CD1c-positive myeloid dendritic cell (primary cell): Measurements from ENCODE around the gene HELB.

Experiments used
- DNase-seq: peaks from one replicate; pipeline ENCODE4 v3.0.0-alpha.2; 2016; ENCODE audit errors: extremely low spot score

The HELB gene

DNA sequence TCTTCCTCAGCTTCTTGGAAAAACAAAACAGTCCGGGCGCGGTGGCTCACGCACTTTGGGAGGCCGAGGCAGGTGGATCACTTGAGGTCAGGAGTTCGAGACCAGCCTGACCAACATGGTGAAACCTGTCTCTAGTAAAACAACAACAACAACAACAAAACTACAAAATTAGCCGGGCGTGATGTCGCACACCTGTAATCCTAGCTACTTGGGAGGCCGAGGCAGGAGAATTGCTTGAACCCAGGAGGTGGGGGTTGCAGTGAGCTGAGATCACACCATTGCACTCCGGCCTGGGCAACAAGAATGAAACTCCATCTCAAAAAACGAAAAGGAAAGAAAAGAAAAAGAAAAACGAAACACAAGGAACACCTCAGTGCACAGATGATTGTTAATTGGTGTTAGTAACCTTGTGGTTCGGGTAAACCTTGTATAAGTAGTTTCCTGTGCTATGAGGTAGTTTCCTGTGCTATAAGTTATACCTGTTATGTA is 1.1 kb downstream of the HELB start:
- DNase-seq, result peak; percentile 21

DNA sequence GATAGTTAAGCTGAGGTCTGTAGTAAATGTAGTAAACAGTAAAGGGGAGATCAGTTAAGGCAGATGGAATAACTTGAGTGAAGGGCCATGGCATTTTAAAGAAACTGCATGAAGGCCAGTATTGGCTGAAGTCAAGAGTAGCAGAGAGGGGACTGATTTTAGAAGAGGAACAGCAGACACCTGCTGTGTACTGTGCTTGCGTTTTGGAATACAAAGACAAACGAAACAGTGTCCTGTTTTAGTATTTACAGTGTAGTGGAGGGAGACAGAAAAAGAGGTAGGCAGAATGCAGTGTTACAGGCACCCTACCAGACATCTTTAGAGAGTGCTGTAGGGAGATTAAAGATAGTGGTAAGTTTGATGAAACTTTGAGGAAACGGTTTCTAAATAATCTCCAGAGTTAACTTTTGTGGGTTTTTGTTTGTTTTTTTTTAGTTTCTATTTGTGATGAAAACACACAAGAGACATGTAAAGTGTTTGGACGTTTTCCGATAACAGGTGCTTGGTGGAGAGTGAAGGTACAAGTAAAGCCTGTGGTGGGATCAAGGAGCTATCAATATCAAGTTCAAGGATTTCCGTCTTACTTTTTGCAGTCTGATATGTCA is 2.1 kb downstream of the HELB start:
- DNase-seq, result no peak

DNA sequence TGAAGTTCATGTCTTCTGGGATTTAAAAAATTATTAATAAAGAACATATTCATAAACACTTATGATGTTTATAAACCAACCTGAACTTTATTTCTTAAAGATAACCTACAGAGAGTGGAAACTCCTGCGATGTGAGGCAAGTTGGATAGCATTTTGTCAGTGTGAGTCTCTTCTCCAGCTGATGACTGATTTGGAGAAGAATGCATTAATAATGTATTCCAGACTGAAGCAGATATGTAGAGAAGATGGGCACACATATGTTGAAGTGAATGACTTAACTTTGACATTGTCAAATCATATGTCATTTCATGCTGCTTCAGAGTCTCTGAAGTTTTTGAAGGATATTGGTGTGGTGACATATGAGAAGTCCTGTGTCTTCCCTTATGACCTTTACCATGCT is 7.3 kb downstream of the HELB start:
- no peak for DNase-seq

- no peak for DNase-seq
These were observed 9.9 kb downstream of the HELB start for GRCh38 chr12:66312189-66312588.

GRCh38 chr12:66314278-66314677 is 12.0 kb downstream of the HELB start:
- no peak for DNase-seq

DNA sequence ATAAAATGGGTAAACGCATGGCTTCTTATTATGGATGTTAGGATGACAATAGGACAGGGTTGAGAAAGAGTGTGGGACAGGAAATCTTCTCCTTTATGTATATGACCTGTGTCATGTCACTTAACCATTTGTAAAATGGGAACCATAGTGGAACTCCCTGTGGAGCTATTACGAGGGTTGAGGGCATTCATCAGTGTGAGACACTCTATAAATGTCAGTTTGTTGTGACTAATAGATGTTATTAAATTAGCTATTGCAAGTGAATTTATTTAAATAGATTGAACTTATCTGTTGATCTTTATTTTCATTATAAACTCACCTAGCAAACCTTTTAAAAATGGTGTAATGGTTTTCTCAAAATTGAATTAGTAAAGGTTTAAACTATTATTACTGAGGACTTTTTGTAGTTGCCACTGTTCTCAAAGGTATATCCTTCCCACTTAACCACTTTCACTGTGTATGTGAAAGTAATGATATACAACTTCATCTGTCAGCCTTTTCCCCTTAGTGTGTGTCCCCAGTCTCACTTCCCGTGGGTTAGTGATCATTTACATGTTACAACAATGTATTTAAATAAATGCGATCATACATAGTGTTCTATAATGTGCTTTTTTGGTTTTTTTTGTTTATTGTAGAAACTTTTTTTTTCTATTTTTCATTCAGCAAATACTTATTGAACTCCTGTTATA is 17.1 kb downstream of the HELB start:
- no peak for DNase-seq

DNA sequence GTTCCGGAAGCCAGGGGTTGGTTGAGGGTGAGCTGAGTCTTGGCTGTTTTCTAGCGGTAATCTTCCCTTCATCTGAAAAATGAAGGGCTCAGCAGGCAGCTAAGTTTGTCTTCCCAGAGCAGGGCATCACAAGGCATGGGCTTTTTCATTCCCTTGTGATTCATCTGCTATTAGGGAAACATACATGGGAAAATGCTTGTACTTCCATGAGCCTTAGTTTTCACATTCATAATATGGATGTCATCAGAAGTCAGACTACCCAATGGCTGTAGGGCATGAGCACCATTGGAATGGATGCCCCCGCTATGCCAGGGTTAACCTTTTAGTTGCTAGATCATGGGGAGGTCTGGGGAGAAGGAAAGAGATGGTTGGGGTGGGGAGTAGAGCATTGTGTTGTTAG is 18.7 kb downstream of the HELB start:
- DNase-seq, result no peak

DNA sequence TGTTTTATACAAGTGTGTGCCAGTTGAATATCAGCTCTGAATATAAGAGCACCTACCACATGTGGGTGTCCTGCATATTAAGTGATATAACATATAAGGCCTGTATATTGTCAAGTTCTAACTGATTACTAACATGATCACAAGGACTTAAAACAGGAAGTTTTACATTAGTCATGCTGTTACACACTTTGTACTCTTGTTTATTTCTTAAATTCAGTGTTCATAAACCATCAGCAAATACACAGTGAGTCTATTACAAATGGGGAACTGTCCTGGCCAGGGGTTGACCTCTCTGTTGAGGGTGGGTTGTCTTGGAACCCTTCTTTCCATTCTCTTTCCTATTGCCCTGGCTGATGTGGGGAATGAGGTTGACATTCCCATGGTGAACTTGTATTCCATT is 19.1 kb downstream of the HELB start:
- peak; percentile 65 for DNase-seq

DNA sequence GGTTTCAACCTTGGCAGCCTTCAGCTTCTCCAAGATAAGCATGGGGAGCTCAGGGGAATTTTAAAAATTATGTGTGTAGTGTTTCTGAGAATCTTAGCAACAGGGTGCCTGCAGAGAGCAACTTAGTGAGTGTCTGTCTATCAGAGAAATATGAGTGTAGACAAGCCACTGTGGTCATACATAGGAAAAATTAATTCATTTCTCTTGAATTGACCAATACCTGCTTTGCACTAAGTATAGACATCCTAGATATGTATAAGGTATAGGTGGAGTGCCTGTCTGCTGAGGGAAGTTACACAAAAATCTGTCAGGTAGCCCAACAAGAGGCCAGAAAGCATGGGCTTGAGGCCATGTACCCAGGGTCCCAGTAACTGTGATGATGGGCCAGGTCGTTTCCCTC is 20.7 kb downstream of the HELB start:
- no peak for DNase-seq

DNA sequence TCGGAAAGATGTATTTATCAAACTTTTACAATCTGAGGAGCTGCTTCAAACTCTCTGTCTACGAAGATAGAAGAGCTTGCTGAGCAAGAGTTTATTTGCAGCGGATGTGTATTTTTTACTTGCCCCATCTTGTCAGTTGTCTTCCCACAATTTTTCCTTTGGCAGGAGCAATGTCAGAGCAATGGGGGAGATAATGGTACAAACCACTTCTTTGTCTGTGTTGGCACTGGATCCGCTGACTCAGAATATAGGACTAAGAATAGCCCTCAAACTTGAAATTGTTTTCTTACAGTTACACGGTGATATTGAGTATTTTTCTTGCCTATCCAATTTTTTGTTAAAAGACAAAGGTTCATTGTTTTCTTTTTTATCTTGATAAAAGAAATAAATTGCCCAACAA is 27.6 kb downstream of the HELB start:
- DNase-seq, result no peak

DNA sequence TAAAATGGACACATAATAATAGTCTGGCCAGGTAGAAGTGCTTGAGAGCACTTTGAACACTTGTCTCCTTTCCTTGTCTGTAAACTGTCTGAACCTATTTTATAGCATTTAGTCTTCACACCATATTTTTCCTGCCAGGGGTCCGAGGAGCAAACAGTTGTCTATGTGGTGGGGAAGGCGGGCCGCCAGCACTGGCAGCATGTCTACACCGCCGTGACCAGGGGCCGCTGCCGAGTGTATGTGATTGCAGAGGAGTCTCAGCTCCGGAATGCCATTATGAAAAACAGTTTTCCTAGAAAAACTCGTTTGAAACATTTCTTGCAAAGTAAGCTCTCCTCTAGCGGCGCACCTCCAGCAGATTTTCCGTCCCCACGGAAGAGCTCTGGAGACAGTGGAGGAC is 28.7 kb downstream of the HELB start:
- no peak for DNase-seq

DNA sequence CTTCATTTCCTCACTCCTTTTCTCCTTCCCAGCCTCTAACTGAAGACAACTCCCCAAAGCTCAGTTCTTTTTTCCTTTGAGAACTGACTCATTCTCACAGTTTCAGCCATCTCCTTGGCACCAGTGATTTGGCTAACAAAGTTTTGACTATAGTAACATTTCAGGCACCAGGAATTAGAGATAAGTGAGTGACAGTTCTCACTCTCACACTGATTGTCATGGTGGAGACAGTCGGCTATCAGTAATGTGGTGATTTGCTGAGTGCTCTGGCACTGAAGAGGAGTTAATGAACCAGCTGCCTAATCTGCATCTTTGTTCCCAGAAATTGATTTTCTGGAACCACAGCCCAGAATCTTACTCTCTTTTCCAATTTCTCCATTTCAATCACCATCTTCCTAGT is 29.5 kb downstream of the HELB start:
- no peak for DNase-seq

- no peak for DNase-seq
These were observed 33.5 kb downstream of the HELB start for GRCh38 chr12:66335746-66336145.

GRCh38 chr12:66337381-66338010 is 35.2 kb downstream of the HELB start:
- no peak for DNase-seq

- DNase-seq, result no peak
These were observed 37.8 kb downstream of the HELB start for GRCh38 chr12:66340131-66340530.

- no peak for DNase-seq
These were observed 38.8 kb downstream of the HELB start for GRCh38 chr12:66341126-66341525.

GRCh38 chr12:66345212-66345611 is 42.9 kb downstream of the HELB start:
- DNase-seq, result no peak

DNA sequence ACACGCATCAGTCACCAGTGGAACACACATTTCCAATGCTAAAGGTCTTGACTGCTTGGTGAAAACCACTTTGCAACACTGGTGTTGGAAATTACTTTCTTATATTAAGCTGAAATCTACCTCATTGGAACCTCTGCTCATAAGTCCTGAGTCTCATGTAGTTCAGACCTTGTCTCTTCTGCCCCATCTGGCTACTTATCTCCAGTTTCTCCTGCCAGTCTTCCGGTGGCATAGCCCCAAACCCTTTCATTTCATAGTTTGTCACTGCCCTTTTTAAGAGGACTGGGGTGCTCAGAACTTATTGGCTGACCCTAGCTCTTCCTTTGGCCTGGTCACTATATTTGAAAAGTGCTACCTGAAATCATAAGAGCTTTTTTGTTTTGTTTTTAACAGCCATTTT is 43.7 kb downstream of the HELB start:
- no peak for DNase-seq

- no peak for DNase-seq
These were observed 49.0 kb downstream of the HELB start for GRCh38 chr12:66351301-66351700.

DNA sequence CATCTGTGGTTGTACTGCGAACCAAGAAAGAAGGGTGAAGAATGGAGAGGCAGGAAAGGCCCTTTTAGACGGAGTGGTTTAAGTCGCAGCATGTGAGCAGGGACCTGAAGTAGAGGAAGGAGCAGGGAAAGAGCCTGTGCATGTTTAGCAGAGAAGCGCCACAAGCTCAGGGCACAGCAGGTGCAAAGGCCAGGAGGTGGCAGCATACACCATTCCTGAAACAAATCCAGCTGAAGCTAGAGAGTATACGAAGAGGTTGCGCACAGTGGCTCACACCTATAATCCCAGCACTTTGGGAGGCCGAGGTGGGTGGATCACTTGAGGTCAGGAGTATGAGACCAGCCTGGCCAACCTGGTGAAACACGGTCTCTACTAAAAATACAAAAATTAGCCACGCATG is 49.9 kb downstream of the HELB start:
- DNase-seq, result peak; percentile 55

DNA sequence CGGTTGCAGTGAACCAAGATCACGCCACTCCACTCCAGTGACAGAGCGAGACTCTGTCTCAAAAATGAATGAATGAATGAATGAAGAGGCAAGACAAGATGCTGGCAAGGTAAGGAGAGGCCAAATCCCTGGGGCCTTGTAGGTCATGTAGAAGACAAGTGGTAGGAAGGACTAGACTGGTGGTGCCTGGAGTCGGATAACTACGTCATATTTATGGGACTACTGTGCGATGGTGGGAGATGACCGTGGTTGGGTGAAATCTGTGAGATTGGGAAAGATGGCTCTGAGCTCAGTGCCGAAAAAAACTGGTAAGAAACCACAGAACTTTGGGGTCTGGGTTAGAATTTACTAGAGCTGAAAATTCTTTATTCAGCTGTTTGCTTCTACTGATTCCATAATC is 50.6 kb downstream of the HELB start:
- DNase-seq, result no peak

GRCh38 chr12:66354291-66354690 is 52.0 kb downstream of the HELB start:
- DNase-seq, result no peak

DNA sequence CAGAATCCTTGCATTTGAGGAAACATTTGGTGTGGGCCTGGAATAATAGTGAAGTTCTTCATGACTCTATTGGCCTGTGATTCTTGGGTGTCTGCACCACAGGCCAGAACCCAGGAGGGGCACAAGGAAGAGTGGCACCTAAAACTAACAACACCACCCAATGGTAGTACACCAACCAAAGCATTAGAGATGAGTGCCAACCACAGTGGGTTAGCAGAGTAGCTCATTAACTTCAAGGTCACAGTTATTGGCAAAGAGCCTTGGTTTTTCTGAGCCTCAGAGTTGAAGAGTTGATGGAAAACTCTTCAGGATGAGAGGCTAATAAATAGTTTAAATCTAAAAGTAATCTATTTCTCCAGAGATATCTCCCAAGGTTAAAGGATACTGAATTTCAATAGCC is 57.0 kb downstream of the HELB start:
- no peak for DNase-seq
